Pancreas (tissue), 10 donors: ENCODE data around the gene SYNE2. TPM values are rescaled to one million over a fixed set of nuclear protein-coding genes. Genes with fewer than 3 reads are reported as not detected.
A peak's percentile ranks its signal among the peaks of the same experiment; 100 is the strongest.

Experiments used
- ATAC-seq, 4 donors: fragments of 200-7000 bp; cut with Tn5 transposase; one replicate each; pipeline versions ENCODE4 v1.8.0 to v1.9.1; 2020; ENCODE audit warnings: mild to moderate bottlenecking in 4 of 4, moderate library complexity in 4 of 4
- DNase-seq, 6 donors: peaks; one replicate each; pipeline ENCODE4 v3.0.0-alpha.2; 2020
- FAIRE-seq: peaks from 2 replicates; lab custom pipeline; 2012; peaks lifted over from hg19 to GRCh38; lab: Jason Lieb, UNC
- H3K27ac ChIP-seq, 4 donors: fragments of 200-600 bp; sonication (generic); 1 replicate in 3 of 4; 2 replicates in 1 of 4; pipeline versions ENCODE4 v1.5.0 to v1.8.0; 2020
- H3K27me3 ChIP-seq, 4 donors: fragments of 200-600 bp; one replicate each; pipeline ENCODE4 v1.8.0; 2021
- H3K36me3 ChIP-seq, 3 donors: fragments of 200-600 bp; sonication (generic) in 1 of 3; one replicate each; pipeline versions ENCODE4 v1.5.0 to v1.8.0; 2020 to 2021
- H3K4me1 ChIP-seq, 3 donors: fragments of 200-600 bp; one replicate each; pipeline ENCODE4 v1.8.0; 2021
- H3K4me3 ChIP-seq, 4 donors: fragments of 200-600 bp; sonication (generic) in 2 of 4; one replicate each; pipeline versions ENCODE4 v1.5.0 to v1.8.0; 2020 to 2021
- H3K9me3 ChIP-seq, 4 donors: fragments of 200-600 bp; one replicate each; pipeline ENCODE4 v1.8.0; 2021
- WGBS, 2 donors: extraction: QIAGEN DNeasy Blood & Tissue Kit; methylation state at CpG; one replicate each; pipeline ENCODE4 v1.1.7; 2013; 5-methylcytosine and 5-hydroxymethylcytosine counted together
- intact Hi-C, 3 donors: fragments of 100-400 bp; cut with DNase I; formaldehyde crosslinking; loops; one replicate each; pipeline versions ENCODE4 v1.11.1 to v1.14.2; 2022
- polyA plus RNA-seq, 2 donors: library from polyadenylated mRNA; stranded (reverse); fragments of 200-250 nt; gene quantifications; one replicate each; pipeline ENCODE4 v1.2.3, GENCODE V29; 2013
- total RNA-seq, 6 donors: library from RNA; stranded (reverse); fragmentation: NEBNext Ultra II Directional in 4 of 6; extraction: Animal tissue kit (Norgen Biotek cat#: 25700) in 4 of 6; gene quantifications; one replicate each; pipeline versions ENCODE4 v1.2.1 to v1.2.4, GENCODE V29; 2021 to 2023
- TF ChIP-seq, protein P1 (sequence below), 4 donors: fragments of 200-600 bp; sonication (generic) in 3 of 4; IDR thresholded peaks; one replicate each; pipeline versions ENCODE4 v1.5.0 to v1.8.0; 2021; ENCODE audit warnings: antibody characterized with exemption in 4 of 4
- donor health status: healthy with polysubstance abuse.
- donor health status: DM: no; HTN: no; CAD: no; lungs with moderate emphysema.
- donor health status: DM: no; HTN: no; CAD: no.
- donor health status: control.
- donor health status: control.
- donor health status: Bipolar disorder and iron deficiency.
- donor health status: DM: yes; HTN: yes; CAD: no.
- donor health status: DM: no; HTN: no; CAD: no.
- donor health status: DM: no; HTN: no; CAD: no.
- donor health status: DM: yes; HTN: yes; CAD: no.

Gene SYNE2
- total and polyA plus RNA-seq, 8 donors = 45.2 to 103 (median 56.6) TPM

DNA sequence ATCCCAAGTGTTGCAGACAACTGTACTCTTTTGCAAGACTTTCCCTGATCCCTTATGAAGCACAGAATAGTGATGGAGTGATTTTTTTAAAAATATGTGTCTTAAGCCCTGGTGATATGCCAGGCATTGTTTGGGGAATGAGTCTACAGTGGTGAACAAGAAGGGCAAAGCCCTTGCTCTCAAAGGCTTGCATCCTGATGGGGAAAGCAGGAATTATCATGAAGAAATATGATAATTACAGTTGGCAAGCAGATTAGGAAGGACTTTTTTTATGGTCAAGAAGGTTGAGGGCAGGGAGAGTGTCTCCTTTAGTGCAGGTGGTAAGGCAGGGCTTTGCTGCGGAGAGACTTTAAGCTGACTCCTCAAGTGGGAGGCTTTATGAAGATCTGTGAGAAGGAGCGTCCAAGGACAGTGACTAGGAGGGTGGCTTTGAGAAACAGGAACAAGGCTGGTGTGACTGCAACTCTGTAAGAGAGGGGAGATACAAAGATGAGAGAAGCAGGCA, 100.2 kb downstream of the SYNE2 start:
- H3K4me3 ChIP-seq = no peak overlapping the region
- H3K36me3 ChIP-seq = peaks cover 0 to 22% (median 7%) of the 10 kb centered on the region in 3 donors
- ATAC-seq = no peak
- H3K27ac ChIP-seq = no peak overlapping the region
- WGBS, 2 donors = 90 to 92% methylated on average over 2 of the region's 2 CpGs
- intact Hi-C loops = no loop called here
- H3K9me3 ChIP-seq = no peaks in the 10 kb centered on the region
- no peaks in the 10 kb centered on the region for H3K27me3 ChIP-seq
- TF ChIP-seq, protein P1, sequence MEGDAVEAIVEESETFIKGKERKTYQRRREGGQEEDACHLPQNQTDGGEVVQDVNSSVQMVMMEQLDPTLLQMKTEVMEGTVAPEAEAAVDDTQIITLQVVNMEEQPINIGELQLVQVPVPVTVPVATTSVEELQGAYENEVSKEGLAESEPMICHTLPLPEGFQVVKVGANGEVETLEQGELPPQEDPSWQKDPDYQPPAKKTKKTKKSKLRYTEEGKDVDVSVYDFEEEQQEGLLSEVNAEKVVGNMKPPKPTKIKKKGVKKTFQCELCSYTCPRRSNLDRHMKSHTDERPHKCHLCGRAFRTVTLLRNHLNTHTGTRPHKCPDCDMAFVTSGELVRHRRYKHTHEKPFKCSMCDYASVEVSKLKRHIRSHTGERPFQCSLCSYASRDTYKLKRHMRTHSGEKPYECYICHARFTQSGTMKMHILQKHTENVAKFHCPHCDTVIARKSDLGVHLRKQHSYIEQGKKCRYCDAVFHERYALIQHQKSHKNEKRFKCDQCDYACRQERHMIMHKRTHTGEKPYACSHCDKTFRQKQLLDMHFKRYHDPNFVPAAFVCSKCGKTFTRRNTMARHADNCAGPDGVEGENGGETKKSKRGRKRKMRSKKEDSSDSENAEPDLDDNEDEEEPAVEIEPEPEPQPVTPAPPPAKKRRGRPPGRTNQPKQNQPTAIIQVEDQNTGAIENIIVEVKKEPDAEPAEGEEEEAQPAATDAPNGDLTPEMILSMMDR (IDR thresholded peaks at IDR 0.05) = no peak
- no peak for FAIRE-seq
- no peak for DNase-seq
- no peaks in the 10 kb centered on the region for H3K4me1 ChIP-seq

DNA sequence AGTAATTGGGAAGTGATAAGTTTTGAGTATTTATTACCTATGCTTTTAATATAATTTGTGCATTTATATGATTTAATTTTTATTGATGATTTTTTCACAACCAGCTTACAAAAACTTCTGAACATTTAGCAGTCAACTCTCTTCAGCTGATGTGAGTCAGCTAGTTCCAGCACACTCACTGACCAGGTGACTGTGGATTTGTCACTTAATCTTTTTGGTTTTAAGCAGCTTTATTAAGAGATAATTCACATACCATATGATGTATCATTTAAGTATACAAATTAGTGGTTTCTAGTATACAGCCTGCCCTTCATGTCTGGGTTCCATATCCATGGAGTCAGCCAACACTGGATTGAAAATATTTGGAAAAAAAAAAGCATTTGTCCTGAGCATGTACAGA, 103.5 kb downstream of the SYNE2 start:
- Histone ChIP-seq H3K4me3 (no peak overlapping the region), H3K27ac (no peak overlapping the region), H3K27me3 (no peaks in the 10 kb centered on the region), H3K36me3 (peaks cover 0 to 10% (median 7%) of the 10 kb centered on the region in 3 donors), H3K4me1 (no peaks in the 10 kb centered on the region), H3K9me3 (no peaks in the 10 kb centered on the region)
- DNase-seq = no peak
- FAIRE-seq = no peak
- TF ChIP-seq, protein P1 (IDR thresholded peaks at IDR 0.05) = no peak
- intact Hi-C loops = no loop called here
- ATAC-seq = no peak

DNA sequence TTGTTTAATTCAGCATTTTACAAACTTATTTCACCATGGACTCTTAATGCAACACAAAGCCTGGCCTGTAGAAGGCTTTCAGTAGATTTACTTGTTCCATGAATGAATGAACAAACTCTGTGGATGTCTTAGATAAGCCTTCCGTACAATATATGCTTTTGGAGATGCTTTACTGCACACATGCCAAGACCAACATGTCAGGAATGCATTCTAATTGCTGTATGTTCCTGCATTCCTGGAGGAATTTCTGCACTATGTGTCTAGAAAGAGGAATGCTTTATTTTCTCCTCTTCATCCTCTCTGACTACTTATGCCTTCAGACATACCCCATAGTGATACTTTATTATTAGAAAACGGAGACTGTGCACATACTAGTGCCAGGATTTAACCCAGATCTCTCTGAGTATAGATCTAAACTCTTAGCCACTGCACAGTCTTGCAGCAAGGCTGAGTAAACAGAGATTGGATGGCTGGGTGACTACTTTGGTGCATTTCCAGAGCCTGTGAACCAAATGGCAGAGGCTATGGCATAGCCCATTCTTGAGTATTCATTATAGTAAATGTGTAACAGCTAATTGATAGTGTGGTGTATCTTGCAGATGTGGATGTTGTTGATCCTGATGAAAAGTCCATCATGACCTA, 108.2 kb downstream of the SYNE2 start:
- no peaks in the 10 kb centered on the region for H3K9me3 ChIP-seq
- ATAC-seq (peak in 1 of 4 donors; percentile 36), DNase-seq (no peak), FAIRE-seq (no peak)
- TF ChIP-seq, protein P1 (IDR thresholded peaks at IDR 0.05) = no peak
- H3K27ac ChIP-seq = no peak overlapping the region
- H3K4me1 ChIP-seq = no peaks in the 10 kb centered on the region
- H3K4me3 ChIP-seq = no peak overlapping the region
- intact Hi-C loops = no loop called here
- H3K36me3 ChIP-seq = peaks cover 0 to 7% (median 0%) of the 10 kb centered on the region in 3 donors
- WGBS, 2 donors = 36 to 39% methylated on average over 2 of the region's 2 CpGs
- H3K27me3 ChIP-seq = no peaks in the 10 kb centered on the region

DNA sequence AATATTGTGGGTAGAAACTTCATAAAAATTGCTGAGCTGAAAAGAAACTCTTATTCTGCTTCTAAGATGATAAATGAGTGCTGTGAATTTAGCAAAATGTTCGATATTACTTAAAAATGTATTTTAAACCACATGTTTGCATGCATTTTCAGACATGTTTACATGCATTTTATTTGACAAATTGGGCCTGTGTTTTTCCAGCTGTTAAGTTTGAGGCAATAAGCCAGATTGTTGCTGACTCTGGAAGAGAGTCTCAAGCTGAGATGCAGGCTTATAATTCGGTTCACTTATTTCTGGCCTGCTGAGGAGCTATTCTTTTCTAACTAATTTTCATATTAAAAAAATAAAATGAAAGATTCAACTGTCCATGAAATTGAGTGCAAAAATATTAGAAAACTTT, 110.1 kb downstream of the SYNE2 start:
- TF ChIP-seq, protein P1 (IDR thresholded peaks at IDR 0.05) = no peak
- no peaks in the 10 kb centered on the region for H3K4me1 ChIP-seq
- FAIRE-seq (no peak), DNase-seq (no peak), ATAC-seq (no peak)
- H3K27me3 ChIP-seq = no peaks in the 10 kb centered on the region
- H3K27ac ChIP-seq = no peak overlapping the region
- 72 to 74% methylated on average over 2 of the region's 2 CpGs for WGBS, 2 donors
- intact Hi-C loops = no loop called here
- no peak overlapping the region for H3K4me3 ChIP-seq
- peaks cover 0 to 3% (median 0%) of the 10 kb centered on the region in 3 donors for H3K36me3 ChIP-seq
- no peaks in the 10 kb centered on the region for H3K9me3 ChIP-seq

DNA sequence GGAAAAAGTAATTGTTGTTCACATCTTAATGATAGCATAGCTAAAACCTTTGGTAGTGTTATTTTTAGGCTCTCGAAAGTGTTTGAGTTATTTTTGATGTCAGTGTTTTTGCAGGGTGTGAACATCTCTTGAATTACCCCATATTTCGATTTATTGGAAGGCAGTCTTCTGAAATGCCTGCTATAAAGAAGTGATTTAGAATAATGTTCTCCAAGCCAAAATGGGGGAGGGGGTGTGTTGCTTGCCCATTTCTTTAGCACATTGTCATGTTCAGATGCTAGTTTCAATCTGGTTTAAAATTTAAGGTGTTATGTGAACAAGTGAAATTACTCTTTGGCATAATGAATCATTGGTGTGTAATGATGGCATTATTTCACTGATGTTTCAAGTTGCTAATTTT, 110.6 kb downstream of the SYNE2 start:
- intact Hi-C loops = no loop called here
- TF ChIP-seq, protein P1 (IDR thresholded peaks at IDR 0.05) = no peak
- Histone ChIP-seq H3K27me3 (no peaks in the 10 kb centered on the region), H3K36me3 (peaks cover 0 to 5% (median 0%) of the 10 kb centered on the region in 3 donors), H3K9me3 (no peaks in the 10 kb centered on the region), H3K4me1 (no peaks in the 10 kb centered on the region), H3K4me3 (no peak overlapping the region), H3K27ac (no peak overlapping the region)
- FAIRE-seq (no peak), ATAC-seq (no peak), DNase-seq (no peak)
- 84 to 91% methylated on average over 2 of the region's 2 CpGs for WGBS, 2 donors
